Keratinocyte (primary cell): ENCODE measurements around the gene RERE. TPM values are rescaled to one million over a fixed set of nuclear protein-coding genes. Genes with fewer than 3 reads are reported as not detected.

Experiments used
- DNase-seq: peaks from one replicate; pipeline ENCODE4 v3.0.0-alpha.2; 2011; ENCODE audit warnings: low read depth, missing footprints, low spot score
- FAIRE-seq: peaks from 2 replicates; lab custom pipeline; 2011; peaks lifted over from hg19 to GRCh38; lab: Jason Lieb, UNC
- H2AFZ ChIP-seq: 2 replicates; pipeline ENCODE4 v1.6.0; 2012; ENCODE audit warnings: low read length, control low read depth, inconsistent platforms; ENCODE audit not compliant: control insufficient read depth
- H3K27ac ChIP-seq: 2 replicates; pipeline ENCODE4 v1.5.1; 2011; ENCODE audit warnings: low read length; ENCODE audit not compliant: control insufficient read depth, insufficient read depth
- H3K27me3 ChIP-seq: 3 replicates; pipeline ENCODE4 v1.6.0; 2011; ENCODE audit warnings: low read length; ENCODE audit not compliant: control insufficient read depth, insufficient read depth; ENCODE audit errors: extremely low read depth
- H3K36me3 ChIP-seq, 2 experiments: 2 replicates in 1 of 2; 3 replicates in 1 of 2; pipeline ENCODE4 v1.5.1; 2011; ENCODE audit warnings: low read length in 2 of 2, mild to moderate bottlenecking in 1 of 2; ENCODE audit not compliant: control insufficient read depth in 2 of 2, insufficient read depth in 2 of 2; ENCODE audit errors: extremely low read depth in 1 of 2
- H3K4me1 ChIP-seq: 3 replicates; pipeline ENCODE4 v1.5.1; 2011; ENCODE audit warnings: low read length; ENCODE audit not compliant: control insufficient read depth, insufficient read depth; ENCODE audit errors: extremely low read depth
- H3K4me2 ChIP-seq: 3 replicates; pipeline ENCODE4 v1.6.0; 2011; ENCODE audit warnings: low read depth, low read length; ENCODE audit not compliant: control insufficient read depth, insufficient read depth; ENCODE audit errors: extremely low read depth
- H3K4me3 ChIP-seq, 3 experiments: fragments of 200-600 bp in 1 of 3; sonication (generic) in 1 of 3; 2 replicates in 2 of 3; 3 replicates in 1 of 3; pipeline ENCODE4 v1.5.1; 2011 to 2016; ENCODE audit warnings: low read length in 3 of 3, mild to moderate bottlenecking in 3 of 3, control low read depth in 2 of 3, inconsistent platforms in 1 of 3, low read depth in 1 of 3, mixed read lengths in 1 of 3, mixed run types in 1 of 3, moderate library complexity in 1 of 3; ENCODE audit not compliant: control insufficient read depth in 2 of 3, insufficient read depth in 2 of 3; ENCODE audit errors: extremely low read depth in 1 of 3
- H3K79me2 ChIP-seq: 2 replicates; pipeline ENCODE4 v1.6.0; 2012; ENCODE audit warnings: low read length; ENCODE audit not compliant: control insufficient read depth, insufficient read depth
- H3K9ac ChIP-seq: 3 replicates; pipeline ENCODE4 v1.6.0; 2011; ENCODE audit warnings: low read length; ENCODE audit not compliant: control insufficient read depth, insufficient read depth; ENCODE audit errors: extremely low read depth
- H3K9me1 ChIP-seq: 3 replicates; pipeline ENCODE4 v1.6.0; 2011; ENCODE audit warnings: low read length; ENCODE audit not compliant: control insufficient read depth, insufficient read depth; ENCODE audit errors: extremely low read depth
- H3K9me3 ChIP-seq: 2 replicates; pipeline ENCODE4 v1.5.1; 2012; ENCODE audit warnings: low read depth, low read length; ENCODE audit not compliant: control insufficient read depth
- H4K20me1 ChIP-seq: 3 replicates; pipeline ENCODE4 v1.6.0; 2011; ENCODE audit warnings: low read length; ENCODE audit not compliant: control insufficient read depth, insufficient read depth; ENCODE audit errors: extremely low read depth
- CTCF ChIP-seq, 3 experiments: IDR thresholded peaks in 1 of 3; conservative IDR thresholded peaks in 1 of 3; optimal IDR thresholded peaks in 1 of 3; 2 replicates in 2 of 3; 3 replicates in 1 of 3; pipeline versions ENCODE3 to v1.5.1; 2011; ENCODE audit warnings: low read length in 3 of 3, mild to moderate bottlenecking in 3 of 3, moderate library complexity in 2 of 3, control low read depth in 1 of 3, inconsistent platforms in 1 of 3; ENCODE audit not compliant: insufficient read depth in 2 of 3; ENCODE audit errors: extremely low read depth in 1 of 3
- EZH2 ChIP-seq: IDR thresholded peaks from one replicate; pipeline ENCODE4 v1.6.1; 2012; ENCODE audit warnings: inconsistent platforms, mild to moderate bottlenecking, low read length, moderate library complexity
- dilution Hi-C: fragments of 300-500 bp; cut with MboI; formaldehyde crosslinking; loops from one replicate; pipeline ENCODE4 v1.7.0; 2020; ENCODE audit warnings: low sequenced_read_pairs; ENCODE audit not compliant: extremely low pct_ligation_motif_present
- polyA plus RNA-seq, 5 experiments: library from polyadenylated mRNA; depleted of rRNA in 3 of 5; stranded (reverse) in 3 of 5; stranded (forward) in 1 of 5; unstranded in 1 of 5; fragments of >200 nt; gene quantifications; 1 replicate in 1 of 5; 2 replicates in 3 of 5; 3 replicates in 1 of 5; pipeline versions ENCODE4 v1.2.1 to v1.2.3, GENCODE V29; 2011 to 2012; ENCODE audit warnings: missing spikeins in 2 of 5, low read depth in 1 of 5, low replicate concordance in 1 of 5

Gene RERE
- polyA plus RNA-seq, 1 donor (not counting 4 experiments of a cell fraction or from before 2014, with no cell fraction given) = 3.8 TPM

- H3K27ac ChIP-seq = peak overlapping the region; percentile 31
- FAIRE-seq = no peak
These were observed 296.9 kb downstream of the RERE start for GRCh38 chr1:8520483-8520966.

GRCh38 chr1:8519167-8519566 lies 298.3 kb downstream of the RERE start:
- no peaks in the 10 kb centered on the region for H3K27me3 ChIP-seq
- H3K27ac ChIP-seq = no peak overlapping the region
- H3K9ac ChIP-seq = no peak overlapping the region
- H3K9me3 ChIP-seq = no peaks in the 10 kb centered on the region
- H3K9me1 ChIP-seq = no peaks in the 10 kb centered on the region
- H4K20me1 ChIP-seq = no peaks in the 10 kb centered on the region
- FAIRE-seq (no peak), DNase-seq (no peak)
- peaks cover 11% of the 10 kb centered on the region for H3K79me2 ChIP-seq
- no peak overlapping the region for H3K4me3 ChIP-seq
- dilution Hi-C loops = no loop called here
- H2AFZ ChIP-seq = no peak overlapping the region
- no peaks in the 10 kb centered on the region for H3K36me3 ChIP-seq
- no peak overlapping the region for H3K4me2 ChIP-seq
- H3K4me1 ChIP-seq = peaks cover 16% of the 10 kb centered on the region
- TF ChIP-seq EZH2 (no peak), CTCF (optimal IDR thresholded peaks at IDR 0.05 in 1 of 3, IDR thresholded peaks at IDR 0.05 in 1 of 3, conservative IDR thresholded peaks at IDR 0.05 in 1 of 3; ENCODE audit: extremely low read depth in 1 of 3, insufficient read depth in 2 of 3, low read length in 3 of 3) (no peak)

More at GRCh38 chr1:8520483-8520966, 296.9 kb downstream of the RERE start:
- Histone ChIP-seq H3K9me3 (no peaks in the 10 kb centered on the region), H3K36me3 (no peaks in the 10 kb centered on the region), H4K20me1 (no peaks in the 10 kb centered on the region), H3K4me2 (peak overlapping the region; percentile 40), H3K9ac (no peak overlapping the region), H3K4me1 (peaks cover 24% of the 10 kb centered on the region), H3K4me3 (no peak overlapping the region), H2AFZ (peak overlapping the region; percentile 21), H3K9me1 (no peaks in the 10 kb centered on the region), H3K27me3 (no peaks in the 10 kb centered on the region), H3K79me2 (peaks cover 10% of the 10 kb centered on the region)
- DNase-seq = no peak
- TF ChIP-seq CTCF (optimal IDR thresholded peaks at IDR 0.05 in 1 of 3, IDR thresholded peaks at IDR 0.05 in 1 of 3, conservative IDR thresholded peaks at IDR 0.05 in 1 of 3; ENCODE audit: extremely low read depth in 1 of 3, insufficient read depth in 2 of 3, low read length in 3 of 3) (no peak), EZH2 (no peak)
- dilution Hi-C loops = no loop called here
